Measurements from ENCODE around the gene CDH15. TPM values are rescaled to one million over a fixed set of nuclear protein-coding genes. Genes with fewer than 3 reads are reported as not detected.

CDH15 gene
- total and polyA plus RNA-seq, 9 donors, result 121 to 276 (median 171) TPM

GRCh38 chr16:89155851-89156739, 15.5 kb upstream of the CDH15 start:
- H3K27me3 ChIP-seq (ENCODE audit: control insufficient read depth, insufficient read depth, low read length), result no peaks in the 10 kb centered on the region
- 55% methylated on average over 22 of the region's 24 CpGs for WGBS (ENCODE audit: insufficient coverage)
- H3K36me3 ChIP-seq (ENCODE audit: control insufficient read depth, insufficient read depth, low read length), result peaks cover 2% of the 10 kb centered on the region
- H3K4me3 ChIP-seq (ENCODE audit: low read length), result no peak overlapping the region
- no peaks in the 10 kb centered on the region for H3K9me3 ChIP-seq (replicated peaks; ENCODE audit: control insufficient read depth, low read depth, low read length)
- no peak overlapping the region for H3K27ac ChIP-seq (ENCODE audit: low read length)
- DNase-seq, result no peak
- peaks cover 26% of the 10 kb centered on the region for H3K4me1 ChIP-seq (ENCODE audit: control insufficient read depth, insufficient read depth, low read length)

- no peaks in the 10 kb centered on the region for H3K9me3 ChIP-seq (replicated peaks; ENCODE audit: control insufficient read depth, low read depth, low read length)
- peaks cover 26% of the 10 kb centered on the region for H3K4me1 ChIP-seq (ENCODE audit: control insufficient read depth, insufficient read depth, low read length)
- no peaks in the 10 kb centered on the region for H3K36me3 ChIP-seq (ENCODE audit: control insufficient read depth, insufficient read depth, low read length)
- no peaks in the 10 kb centered on the region for H3K27me3 ChIP-seq (ENCODE audit: control insufficient read depth, insufficient read depth, low read length)
- WGBS (ENCODE audit: insufficient coverage), result 76% methylated on average over 21 of the region's 26 CpGs
- H3K4me3 ChIP-seq (ENCODE audit: low read length), result no peak overlapping the region
- DNase-seq, result peak; percentile 22
- H3K27ac ChIP-seq (ENCODE audit: low read length), result no peak overlapping the region
Observed at GRCh38 chr16:89156740-89157645, 14.6 kb upstream of the CDH15 start.

GRCh38 chr16:89157778-89158177, 13.8 kb upstream of the CDH15 start:
- no peak for DNase-seq
- H3K36me3 ChIP-seq (ENCODE audit: control insufficient read depth, insufficient read depth, low read length), result no peaks in the 10 kb centered on the region
- H3K4me3 ChIP-seq (ENCODE audit: low read length), result no peak overlapping the region
- peaks cover 26% of the 10 kb centered on the region for H3K4me1 ChIP-seq (ENCODE audit: control insufficient read depth, insufficient read depth, low read length)
- H3K27me3 ChIP-seq (ENCODE audit: control insufficient read depth, insufficient read depth, low read length), result no peaks in the 10 kb centered on the region
- 88% methylated on average over 11 of the region's 12 CpGs for WGBS (ENCODE audit: insufficient coverage)
- no peak overlapping the region for H3K27ac ChIP-seq (ENCODE audit: low read length)
- no peaks in the 10 kb centered on the region for H3K9me3 ChIP-seq (replicated peaks; ENCODE audit: control insufficient read depth, low read depth, low read length)

- peaks cover 26% of the 10 kb centered on the region for H3K4me1 ChIP-seq (ENCODE audit: control insufficient read depth, insufficient read depth, low read length)
- H3K4me3 ChIP-seq (ENCODE audit: low read length), result no peak overlapping the region
- H3K36me3 ChIP-seq (ENCODE audit: control insufficient read depth, insufficient read depth, low read length), result no peaks in the 10 kb centered on the region
- 86% methylated on average over 48 of the region's 48 CpGs for WGBS (ENCODE audit: insufficient coverage)
- no peak for DNase-seq
- H3K9me3 ChIP-seq (replicated peaks; ENCODE audit: control insufficient read depth, low read depth, low read length), result no peaks in the 10 kb centered on the region
- peaks cover 5% of the 10 kb centered on the region for H3K27me3 ChIP-seq (ENCODE audit: control insufficient read depth, insufficient read depth, low read length)
- H3K27ac ChIP-seq (ENCODE audit: low read length), result no peak overlapping the region
Observed at GRCh38 chr16:89159066-89159849, 12.3 kb upstream of the CDH15 start.

GRCh38 chr16:89159850-89160354, 11.6 kb upstream of the CDH15 start:
- H3K27me3 ChIP-seq (ENCODE audit: control insufficient read depth, insufficient read depth, low read length), result peaks cover 5% of the 10 kb centered on the region
- 90% methylated on average over 18 of the region's 20 CpGs for WGBS (ENCODE audit: insufficient coverage)

GRCh38 chr16:89160977-89161701, 10.4 kb upstream of the CDH15 start:
- peaks cover 5% of the 10 kb centered on the region for H3K27me3 ChIP-seq (ENCODE audit: control insufficient read depth, insufficient read depth, low read length)
- H3K4me3 ChIP-seq (ENCODE audit: low read length), result no peak overlapping the region

More at GRCh38 chr16:89159850-89160354, 11.6 kb upstream of the CDH15 start:
- no peaks in the 10 kb centered on the region for H3K9me3 ChIP-seq (replicated peaks; ENCODE audit: control insufficient read depth, low read depth, low read length)
- no peaks in the 10 kb centered on the region for H3K36me3 ChIP-seq (ENCODE audit: control insufficient read depth, insufficient read depth, low read length)
- H3K27ac ChIP-seq (ENCODE audit: low read length), result no peak overlapping the region
- H3K4me3 ChIP-seq (ENCODE audit: low read length), result no peak overlapping the region
- H3K4me1 ChIP-seq (ENCODE audit: control insufficient read depth, insufficient read depth, low read length), result peaks cover 21% of the 10 kb centered on the region
- DNase-seq, result no peak

GRCh38 chr16:89161763-89162713, 9.5 kb upstream of the CDH15 start:
- no peak for DNase-seq
- Histone ChIP-seq H3K4me1 (ENCODE audit: control insufficient read depth, insufficient read depth, low read length) (peaks cover 4% of the 10 kb centered on the region), H3K36me3 (ENCODE audit: control insufficient read depth, insufficient read depth, low read length) (no peaks in the 10 kb centered on the region), H3K27me3 (ENCODE audit: control insufficient read depth, insufficient read depth, low read length) (peaks cover 5% of the 10 kb centered on the region), H3K27ac (ENCODE audit: low read length) (no peak overlapping the region), H3K9me3 (replicated peaks; ENCODE audit: control insufficient read depth, low read depth, low read length) (no peaks in the 10 kb centered on the region), H3K4me3 (ENCODE audit: low read length) (no peak overlapping the region)
- 81% methylated on average over 34 of the region's 40 CpGs for WGBS (ENCODE audit: insufficient coverage)

More at GRCh38 chr16:89160977-89161701, 10.4 kb upstream of the CDH15 start:
- H3K4me1 ChIP-seq (ENCODE audit: control insufficient read depth, insufficient read depth, low read length), result peaks cover 10% of the 10 kb centered on the region
- 89% methylated on average over 29 of the region's 29 CpGs for WGBS (ENCODE audit: insufficient coverage)
- H3K9me3 ChIP-seq (replicated peaks; ENCODE audit: control insufficient read depth, low read depth, low read length), result no peaks in the 10 kb centered on the region
- no peaks in the 10 kb centered on the region for H3K36me3 ChIP-seq (ENCODE audit: control insufficient read depth, insufficient read depth, low read length)
- no peak for DNase-seq
- no peak overlapping the region for H3K27ac ChIP-seq (ENCODE audit: low read length)

GRCh38 chr16:89163297-89163696, 8.3 kb upstream of the CDH15 start:
- no peaks in the 10 kb centered on the region for H3K9me3 ChIP-seq (replicated peaks; ENCODE audit: control insufficient read depth, low read depth, low read length)
- H3K36me3 ChIP-seq (ENCODE audit: control insufficient read depth, insufficient read depth, low read length), result no peaks in the 10 kb centered on the region
- no peak overlapping the region for H3K27ac ChIP-seq (ENCODE audit: low read length)
- H3K4me1 ChIP-seq (ENCODE audit: control insufficient read depth, insufficient read depth, low read length), result peaks cover 10% of the 10 kb centered on the region
- no peak overlapping the region for H3K4me3 ChIP-seq (ENCODE audit: low read length)
- WGBS (ENCODE audit: insufficient coverage), result 97% methylated on average over 5 of the region's 9 CpGs
- peaks cover 5% of the 10 kb centered on the region for H3K27me3 ChIP-seq (ENCODE audit: control insufficient read depth, insufficient read depth, low read length)
- no peak for DNase-seq

All from muscle of leg (tissue), 11 donors.